GM19043 (cell line): ENCODE data around the gene EHHADH.

Experiments
- ATAC-seq: cut with Tn5 transposase; IDR thresholded peaks from one replicate; pipeline ENCODE4 v1.9.1; 2021; ENCODE audit warnings: low read depth; ENCODE audit not compliant: unreplicated experiment

EHHADH gene

DNA sequence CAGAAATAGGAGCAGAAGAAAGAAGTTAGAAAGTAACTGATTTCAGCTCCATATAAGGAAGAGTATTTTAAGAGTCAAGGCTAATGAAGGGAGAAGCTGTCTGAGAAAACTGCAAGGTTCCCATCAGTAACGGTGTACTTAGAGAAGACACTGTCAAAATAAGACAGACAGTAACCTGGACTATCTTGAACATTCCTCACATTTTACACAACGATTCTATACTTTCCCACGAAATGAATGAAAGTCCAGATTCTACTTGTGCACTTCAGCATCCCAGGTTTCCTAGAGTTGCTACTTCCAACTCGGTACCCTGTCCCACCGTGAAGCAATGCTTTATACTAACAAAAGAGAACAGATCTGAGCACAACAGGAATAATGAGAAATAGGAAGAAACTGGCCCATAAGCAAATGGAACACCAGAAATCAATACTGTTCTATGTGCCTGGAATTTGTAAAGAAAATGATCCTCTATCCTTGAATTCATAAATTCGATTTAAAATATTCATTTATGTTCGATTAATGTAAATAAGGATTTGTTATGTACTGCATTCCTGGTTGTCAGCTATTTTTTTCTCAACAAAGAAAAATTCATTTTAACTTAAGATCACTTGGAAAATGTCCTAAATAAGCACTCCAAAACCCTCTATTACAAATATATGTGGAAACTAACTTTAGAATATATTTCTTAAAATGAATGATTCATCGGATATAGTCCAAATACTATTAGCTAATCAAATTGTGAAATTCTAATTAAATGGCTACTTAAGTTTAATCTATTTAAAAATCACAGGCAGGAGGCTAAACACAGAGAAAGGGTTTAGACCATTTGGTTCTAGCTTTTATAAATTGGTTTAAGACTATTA lies 102.5 kb downstream of the EHHADH start:
- ATAC-seq = no peak

- no peak for ATAC-seq
These were observed 103.3 kb downstream of the EHHADH start for GRCh38 chr3:185150561-185150960.

DNA sequence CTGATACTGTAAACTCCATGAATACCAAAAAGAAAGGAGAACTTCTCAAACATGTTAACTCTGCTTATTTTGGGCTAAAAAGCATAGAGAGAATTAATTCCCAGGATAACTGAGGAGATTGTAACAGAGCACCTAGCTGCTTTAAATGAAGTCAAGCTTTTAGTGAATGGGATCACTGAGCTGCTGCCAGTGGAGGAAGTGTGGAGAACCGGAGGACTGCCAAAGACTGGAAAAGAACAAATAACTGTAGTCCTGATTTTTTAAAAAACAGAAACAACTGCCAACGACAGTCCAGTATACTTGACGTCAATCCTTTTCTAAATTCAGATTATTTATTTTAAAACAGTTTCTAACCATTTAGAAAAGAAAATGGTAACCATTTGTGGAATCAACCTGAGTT lies 104.3 kb downstream of the EHHADH start:
- no peak for ATAC-seq

DNA sequence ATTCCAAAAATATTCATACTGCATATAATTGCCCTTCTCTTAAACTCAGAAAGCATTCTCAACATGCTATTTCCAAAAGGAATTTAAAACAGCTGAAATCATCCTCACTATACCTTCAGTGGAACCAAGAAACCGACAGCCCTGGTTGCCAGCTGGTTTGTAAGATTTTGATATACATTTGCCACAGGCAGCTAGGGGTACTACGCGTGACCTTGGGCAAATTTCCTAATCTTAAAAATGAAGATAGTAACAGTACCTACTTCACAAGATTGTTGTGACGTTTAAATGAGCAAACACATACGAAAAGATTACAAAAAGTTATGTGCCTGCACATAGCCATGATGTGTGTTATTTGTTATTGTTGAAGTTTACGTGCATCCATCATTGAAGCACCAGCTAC lies 108.3 kb downstream of the EHHADH start:
- ATAC-seq = no peak

- ATAC-seq = no peak
These were observed 109.1 kb downstream of the EHHADH start for GRCh38 chr3:185144784-185145183.
